H1 (cell line): ENCODE data around the gene OR52K2. TPM values are rescaled to one million over a fixed set of nuclear protein-coding genes. Genes with fewer than 3 reads are reported as not detected.

Source experiments
- polyA plus RNA-seq, 7 experiments: library from polyadenylated mRNA; depleted of rRNA in 3 of 7; stranded (reverse) in 5 of 7; unstranded in 2 of 7; fragments of >200 nt in 5 of 7; fragments of 200-250 nt in 2 of 7; gene quantifications; 1 replicate in 5 of 7; 2 replicates in 1 of 7; 4 replicates in 1 of 7; pipeline versions ENCODE4 v1.2.1 to v1.2.3, GENCODE V29; 2011 to 2013; ENCODE audit warnings: missing spikeins in 2 of 7, mixed read lengths in 2 of 7
- total RNA-seq: library from RNA; stranded (reverse); fragmentation: NEBNext Ultra II Directional; extraction: Animal tissue kit (Norgen Biotek cat#: 25700); gene quantifications from 2 replicates; pipeline ENCODE4 v1.2.1, GENCODE V29; 2021

OR52K2 gene
- total and polyA plus RNA-seq, 2 of the 8 experiments (the other 6 are each of a cell fraction or from before 2014, with no cell fraction given) = not detected

Other genes with a start within 250 kb of the OR52K2 start
- gene OR52B4, start 80.9 kb upstream of the OR52K2 start, total RNA-seq = not detected in 2 replicates
- 0.11 TPM in 1 of 2 replicates, not detected in the other for gene OR52B4, start 80.9 kb upstream of the OR52K2 start, polyA plus RNA-seq (2011; rRNA removed)
- gene TRIM21, start 55.6 kb upstream of the OR52K2 start, total RNA-seq = 13.9 and 16.7 TPM in 2 replicates
- 15.6 and 16.3 TPM in 2 replicates for gene TRIM21, start 55.6 kb upstream of the OR52K2 start, polyA plus RNA-seq (2011; rRNA removed)
- gene OR52K1, start 33.4 kb downstream of the OR52K2 start, total RNA-seq = not detected in 2 replicates
- gene OR52K1, start 33.4 kb downstream of the OR52K2 start, polyA plus RNA-seq (2011; rRNA removed) = 0.05 TPM in 1 of 2 replicates, not detected in the other
- not detected in 2 replicates for gene OR52M1, start 95.9 kb downstream of the OR52K2 start, total RNA-seq
- not detected in 2 replicates for gene OR52M1, start 95.9 kb downstream of the OR52K2 start, polyA plus RNA-seq (2011; rRNA removed)
- not detected in 2 replicates for gene OR52I2, start 132.4 kb downstream of the OR52K2 start, total RNA-seq
- not detected in 2 replicates for gene OR52I2, start 132.4 kb downstream of the OR52K2 start, polyA plus RNA-seq (2011; rRNA removed)
- not detected in 2 replicates for gene OR52I1, start 144.7 kb downstream of the OR52K2 start, total RNA-seq
- not detected in 2 replicates for gene OR52I1, start 144.7 kb downstream of the OR52K2 start, polyA plus RNA-seq (2011; rRNA removed)
- 5.7 and 6.2 TPM in 2 replicates for gene TRIM68, start 158.9 kb downstream of the OR52K2 start, total RNA-seq
- 3.4 and 3.8 TPM in 2 replicates for gene TRIM68, start 158.9 kb downstream of the OR52K2 start, polyA plus RNA-seq (2011; rRNA removed)
- gene OR51D1, start 188.2 kb downstream of the OR52K2 start, total RNA-seq = not detected in 2 replicates
- not detected in 2 replicates for gene OR51D1, start 188.2 kb downstream of the OR52K2 start, polyA plus RNA-seq (2011; rRNA removed)
- gene OR51E1, start 194.7 kb downstream of the OR52K2 start, total RNA-seq = not detected in 2 replicates
- gene OR51E1, start 194.7 kb downstream of the OR52K2 start, polyA plus RNA-seq (2011; rRNA removed) = not detected in 2 replicates
- not detected in 2 replicates for gene OR51E2, start 248.6 kb downstream of the OR52K2 start, total RNA-seq
- not detected in 2 replicates for gene OR51E2, start 248.6 kb downstream of the OR52K2 start, polyA plus RNA-seq (2011; rRNA removed)